HG03139 (cell line): ENCODE results near the gene MN1.

ENCODE experiments used
- ATAC-seq: cut with Tn5 transposase; IDR thresholded peaks from one replicate; pipeline ENCODE4 v1.9.1; 2021; ENCODE audit not compliant: unreplicated experiment

The MN1 gene

GRCh38 chr22:27801616-27802345 is at the start of gene MN1:
TSS of gene MN1 (minus strand) at chr22:27801756. CDS start at chr22:27800543, 1,213 bp downstream.
- ATAC-seq, result no peak

DNA sequence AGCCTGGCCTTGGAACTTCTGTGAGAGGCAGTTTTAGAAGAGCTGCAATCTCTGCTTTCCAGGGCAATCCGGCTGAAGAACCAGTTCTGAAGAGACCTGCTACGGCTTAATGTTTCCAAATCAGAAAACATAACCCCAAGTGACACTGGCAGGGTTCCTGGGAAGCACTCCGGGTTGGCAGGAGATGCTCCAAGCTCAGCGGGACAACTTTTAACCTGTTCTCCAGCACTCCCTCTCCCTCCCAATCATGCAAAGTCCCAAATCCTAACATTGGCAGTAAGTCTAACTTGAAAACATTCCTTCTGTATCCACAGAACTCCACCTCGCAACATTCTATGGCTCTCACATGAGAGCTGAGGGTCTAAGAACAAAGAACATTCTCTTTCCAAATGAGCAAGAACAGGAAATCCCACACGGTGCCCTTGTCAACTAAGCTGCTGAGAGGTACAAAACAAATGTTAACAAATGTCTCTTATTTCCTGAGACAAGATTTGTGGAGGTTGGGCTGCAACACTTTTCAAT is 48.5 kb upstream of the MN1 start:
- ATAC-seq, result no peak

DNA sequence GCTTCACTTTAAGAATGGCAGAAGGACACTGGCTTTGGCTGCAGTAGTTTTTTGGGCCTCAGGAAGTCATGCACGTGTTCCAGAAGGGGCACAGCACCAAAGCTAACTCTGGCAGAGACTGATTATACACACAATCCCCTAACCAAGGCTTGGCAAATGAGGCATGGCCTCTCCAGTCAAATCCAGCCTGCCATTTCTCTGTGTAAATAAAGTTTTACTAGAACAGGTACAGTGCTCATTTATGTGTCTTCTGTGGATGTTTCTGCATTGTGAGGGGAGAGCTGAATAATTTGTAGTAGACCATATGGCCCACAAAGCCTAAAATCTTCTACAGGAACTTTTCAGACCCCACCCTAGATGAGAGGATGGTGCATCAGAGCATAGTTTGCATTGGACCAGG is 46.4 kb upstream of the MN1 start:
- ATAC-seq, result no peak

DNA sequence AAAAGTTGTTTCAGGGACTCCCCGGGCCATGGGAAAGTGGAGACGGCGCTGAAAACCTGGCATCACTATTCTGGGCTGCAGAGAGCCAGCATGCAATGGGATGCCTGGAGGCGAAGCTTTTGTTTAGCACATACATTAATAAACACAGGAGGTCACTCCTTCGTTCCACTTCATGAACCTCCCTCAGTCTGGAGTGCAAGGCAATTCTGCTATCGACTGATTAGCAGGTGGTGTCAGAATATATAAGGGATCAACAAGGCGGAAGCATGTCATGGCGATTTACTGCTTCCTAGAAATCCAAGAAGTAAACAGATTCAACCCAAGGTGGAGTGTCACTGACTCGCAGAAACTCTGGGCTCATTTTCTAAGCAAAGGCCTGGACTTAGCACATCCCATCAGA is 45.4 kb upstream of the MN1 start:
- ATAC-seq, result no peak

- no peak for ATAC-seq
Measured at GRCh38 chr22:27846248-27846757, 44.7 kb upstream of the MN1 start.

DNA sequence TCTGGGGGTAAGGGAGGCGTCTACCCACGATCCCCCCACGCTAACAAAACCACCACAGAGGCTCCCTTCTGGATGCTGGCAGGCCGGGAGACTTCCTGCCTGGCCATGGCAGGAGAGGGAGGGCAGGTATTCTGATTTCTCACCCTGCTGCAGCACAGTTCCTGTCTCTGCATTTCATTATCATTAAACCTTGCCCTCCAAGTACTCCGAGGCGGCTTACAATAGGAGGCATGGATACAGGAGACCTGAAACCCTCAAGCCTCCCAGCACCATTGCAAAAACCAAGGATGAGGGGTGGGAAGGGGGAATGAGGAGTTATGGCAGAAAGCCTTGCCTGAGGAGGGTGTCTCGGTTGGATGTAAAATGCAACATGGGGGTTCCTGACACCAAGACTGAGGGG is 44.1 kb upstream of the MN1 start:
- ATAC-seq, result no peak

GRCh38 chr22:27844656-27845591 is 43.4 kb upstream of the MN1 start:
- ATAC-seq, result no peak

GRCh38 chr22:27844256-27844655 is 42.7 kb upstream of the MN1 start:
- no peak for ATAC-seq

- ATAC-seq, result no peak
Measured at GRCh38 chr22:27843441-27843840, 41.9 kb upstream of the MN1 start.

GRCh38 chr22:27842669-27843431 is 41.3 kb upstream of the MN1 start:
- ATAC-seq, result no peak

DNA sequence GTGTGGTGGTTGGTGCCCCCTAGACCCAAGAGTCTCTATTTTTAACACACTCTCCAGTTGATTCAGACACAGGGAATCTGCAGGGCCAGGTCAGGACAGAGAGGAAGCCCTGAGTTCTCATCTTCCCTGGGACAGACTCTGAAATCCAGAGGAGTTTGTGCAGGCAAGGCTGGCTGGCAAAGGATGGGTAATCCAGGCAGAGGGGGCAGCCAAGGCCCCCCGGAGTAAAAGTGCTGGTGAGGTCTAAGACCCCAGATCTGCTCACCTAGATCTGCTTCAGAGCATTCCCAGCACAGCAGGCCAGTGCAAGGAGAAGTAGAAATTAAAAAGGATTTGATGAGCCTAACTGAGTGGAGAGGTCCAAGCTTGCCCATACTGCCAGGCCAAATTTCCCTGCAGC is 40.6 kb upstream of the MN1 start:
- ATAC-seq, result no peak

- no peak for ATAC-seq
Measured at GRCh38 chr22:27840436-27840835, 38.9 kb upstream of the MN1 start.

DNA sequence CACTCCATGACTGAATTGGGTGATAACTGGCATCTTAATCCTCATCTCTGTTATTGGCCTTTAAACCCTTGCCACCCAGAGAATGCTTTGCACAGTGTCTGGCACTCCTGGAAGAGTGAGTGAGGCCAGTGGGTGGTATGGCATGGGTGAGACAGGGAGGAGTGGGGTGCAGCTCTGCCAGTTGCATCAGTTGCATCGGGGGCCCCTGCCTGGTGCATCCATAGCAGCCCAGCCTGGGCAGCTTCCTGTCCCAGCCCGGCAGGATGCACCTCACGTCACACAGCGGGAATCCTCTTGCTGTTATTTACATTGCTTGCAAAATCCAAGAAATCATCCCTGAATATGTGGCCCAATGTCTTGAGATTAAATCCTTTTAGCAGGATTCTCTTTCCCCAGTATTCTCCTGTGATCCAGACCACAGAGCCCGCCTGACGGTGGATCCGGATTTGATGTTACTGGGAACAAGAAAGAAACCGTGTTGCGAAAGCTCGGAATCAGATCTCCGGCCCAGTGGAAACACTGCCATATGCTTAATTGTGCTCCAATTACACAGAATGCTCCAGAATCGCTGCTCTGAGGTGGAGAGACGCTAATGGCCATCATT is 37.6 kb upstream of the MN1 start:
- ATAC-seq, result no peak

GRCh38 chr22:27836181-27836580 is 34.6 kb upstream of the MN1 start:
- ATAC-seq, result no peak

- ATAC-seq, result no peak
Measured at GRCh38 chr22:27835446-27835845, 33.9 kb upstream of the MN1 start.

DNA sequence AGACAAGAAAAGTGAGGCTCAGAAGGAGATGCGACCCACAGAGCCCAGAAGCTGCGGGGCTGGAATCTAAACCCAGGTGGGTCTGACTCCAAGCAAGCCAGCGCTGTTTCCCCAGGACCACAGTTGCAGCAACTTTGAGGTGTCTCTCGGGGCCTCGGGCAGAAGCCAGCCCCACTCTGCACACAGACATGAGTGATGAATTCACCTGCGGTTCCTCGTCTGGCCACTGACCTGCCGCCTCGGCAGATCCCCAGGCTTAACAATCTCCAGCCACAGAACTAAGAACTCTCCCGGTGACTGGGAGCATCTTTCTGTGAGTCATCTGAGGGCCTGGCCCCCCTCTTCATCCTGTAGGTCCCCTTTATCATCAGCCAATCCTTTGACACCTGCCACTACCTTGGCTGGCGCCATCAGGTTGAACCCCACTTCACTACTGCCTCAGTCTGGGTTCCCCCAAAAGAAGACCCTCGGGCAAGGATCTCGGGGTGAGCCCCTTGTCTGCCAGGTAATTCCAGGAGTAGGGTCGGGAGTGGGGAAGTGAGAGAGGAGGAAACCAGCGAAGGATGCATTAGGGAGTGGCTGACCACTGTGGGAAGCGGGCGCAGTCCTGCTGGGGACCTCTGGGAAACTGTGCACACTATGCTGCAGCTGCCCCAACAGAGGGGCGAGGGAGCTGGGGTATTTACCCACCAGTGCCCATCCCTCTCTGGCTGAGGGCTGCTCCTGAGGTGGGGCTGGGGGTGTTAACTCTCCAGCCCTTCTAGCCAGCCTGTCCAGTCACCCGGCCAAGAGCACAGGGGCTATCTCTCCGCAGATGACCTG is 33.0 kb upstream of the MN1 start:
- no peak for ATAC-seq

GRCh38 chr22:27833803-27834202 is 32.2 kb upstream of the MN1 start:
- ATAC-seq, result no peak

DNA sequence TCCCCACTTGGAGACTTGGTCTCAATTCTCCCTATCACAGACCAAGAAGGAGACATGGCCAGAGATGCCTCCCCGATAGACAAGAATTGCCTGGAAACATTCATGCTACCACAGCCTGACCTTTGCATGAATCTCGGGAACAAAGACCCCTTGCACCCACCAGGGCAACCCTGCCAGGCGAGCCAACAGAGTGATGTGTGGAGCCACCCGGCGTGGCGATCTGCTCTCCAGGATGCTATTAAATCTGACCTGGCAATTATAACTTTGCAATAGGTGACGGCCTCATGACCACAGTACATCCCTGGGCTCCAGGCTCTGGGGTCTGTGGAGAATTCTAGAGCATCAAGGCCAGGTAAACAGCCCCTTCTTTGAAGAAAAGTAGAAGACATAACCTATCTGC is 31.1 kb upstream of the MN1 start:
- no peak for ATAC-seq

GRCh38 chr22:27829620-27830019 is 28.1 kb upstream of the MN1 start:
- no peak for ATAC-seq
